Small intestine (tissue), 7 donors: ENCODE data around the gene GGA2. TPM values are rescaled to one million over a fixed set of nuclear protein-coding genes. Genes with fewer than 3 reads are reported as not detected.

Experiments used
- DNase-seq, 2 donors: peaks; one replicate each; pipeline versions ENCODE4 v3.0.0 to v3.0.0-alpha.2; 2013
- FAIRE-seq: peaks from 2 replicates; lab custom pipeline; 2012; peaks lifted over from hg19 to GRCh38; lab: Jason Lieb, UNC
- H3K27ac ChIP-seq, 3 donors: one replicate each; pipeline ENCODE4 v1.5.1; 2013; ENCODE audit warnings: low read length in 2 of 3, mild to moderate bottlenecking in 2 of 3, control low read depth in 1 of 3, inconsistent platforms in 1 of 3, low read depth in 1 of 3, moderate library complexity in 1 of 3
- H3K27me3 ChIP-seq, 3 donors: one replicate each; pipeline ENCODE4 v1.6.1; 2013; ENCODE audit warnings: low read length in 3 of 3, inconsistent platforms in 1 of 3; ENCODE audit not compliant: control insufficient read depth in 3 of 3, insufficient read depth in 3 of 3
- H3K36me3 ChIP-seq, 3 donors: one replicate each; pipeline ENCODE4 v1.6.1; 2013; ENCODE audit warnings: low read length in 3 of 3, inconsistent platforms in 1 of 3, low read depth in 1 of 3, mild to moderate bottlenecking in 1 of 3, moderate library complexity in 1 of 3; ENCODE audit not compliant: control insufficient read depth in 3 of 3, insufficient read depth in 2 of 3
- H3K4me1 ChIP-seq, 3 donors: one replicate each; pipeline ENCODE4 v1.6.1; 2013; ENCODE audit warnings: low read length in 2 of 3, inconsistent platforms in 1 of 3, low read depth in 1 of 3, mild to moderate bottlenecking in 1 of 3, moderate library complexity in 1 of 3; ENCODE audit not compliant: control insufficient read depth in 3 of 3, insufficient read depth in 2 of 3
- H3K4me3 ChIP-seq, 3 donors: one replicate each; pipeline ENCODE4 v1.5.1; 2013; ENCODE audit warnings: low read length in 3 of 3, control low read depth in 1 of 3, inconsistent platforms in 1 of 3, low read depth in 1 of 3, mild to moderate bottlenecking in 1 of 3, moderate library complexity in 1 of 3
- H3K9me3 ChIP-seq, 2 donors: one replicate each; pipeline ENCODE4 v1.6.1; 2013; ENCODE audit warnings: low read depth in 1 of 2, low read length in 1 of 2; ENCODE audit not compliant: control insufficient read depth in 2 of 2, insufficient read depth in 1 of 2
- WGBS, 3 donors: extraction: QIAGEN DNeasy Blood & Tissue Kit; methylation state at CpG; one replicate each; pipeline ENCODE4 v1.1.7; 2013; 5-methylcytosine and 5-hydroxymethylcytosine counted together
- polyA plus RNA-seq, 4 donors: library from polyadenylated mRNA; stranded (reverse) in 3 of 4; unstranded in 1 of 4; fragments of 200-250 nt in 3 of 4; fragments of 120-200 nt in 1 of 4; gene quantifications; one replicate each; pipeline versions ENCODE4 v1.2.1 to v1.2.3, GENCODE V29; 2013
- donor health status: healthy with polysubstance abuse.
- donor health status: control.
- donor health status: control.
- donor health status: Bipolar disorder and iron deficiency.
- donor health status: healthy.

GGA2 gene
- polyA plus RNA-seq, 4 donors: 9.2 to 107 (median 11.1) TPM

DNA sequence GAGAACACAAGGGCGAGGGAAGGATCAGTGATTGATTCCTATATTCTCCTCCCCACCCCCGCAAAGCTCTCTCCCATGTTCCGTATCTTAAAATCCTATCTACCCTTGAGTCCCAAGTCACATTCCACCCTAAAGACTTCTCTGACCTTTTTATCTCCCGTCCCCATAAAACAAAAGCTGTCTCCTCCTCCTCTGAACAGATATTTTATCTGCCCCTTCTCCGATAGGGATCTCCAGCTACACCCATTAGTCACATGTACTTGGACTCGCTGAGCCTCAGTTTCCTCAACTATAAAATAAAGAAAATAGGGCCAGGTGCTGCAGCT lies 12.8 kb downstream of the GGA2 start:
- Histone ChIP-seq H3K4me3 (no peak overlapping the region), H3K27me3 (no peaks in the 10 kb centered on the region), H3K9me3 (no peaks in the 10 kb centered on the region), H3K27ac (peak overlapping the region in 1 of 3 donors; percentile 94), H3K36me3 (peaks cover 7 to 49% (median 8%) of the 10 kb centered on the region in 3 donors), H3K4me1 (peaks cover 0 to 28% (median 2%) of the 10 kb centered on the region in 3 donors)
- FAIRE-seq (no peak), DNase-seq (no peak)
- WGBS, 3 donors: 55 to 72% (median 71%) methylated on average over 6 of the region's 6 CpGs

- H3K36me3 ChIP-seq: peaks cover 7 to 53% (median 8%) of the 10 kb centered on the region in 3 donors
- H3K27ac ChIP-seq: peak overlapping the region in 2 of 3 donors; percentile 3 to 94
- H3K27me3 ChIP-seq: no peaks in the 10 kb centered on the region
- DNase-seq: peak; percentile 76 to 92
- H3K4me3 ChIP-seq: no peak overlapping the region
- 38 to 48% (median 44%) methylated on average over 11 to 12 of the region's 12 CpGs for whole genome bisulfite sequencing, 3 donors
- peaks cover 0 to 28% (median 2%) of the 10 kb centered on the region in 3 donors for H3K4me1 ChIP-seq
- no peaks in the 10 kb centered on the region for H3K9me3 ChIP-seq
- no peak for FAIRE-seq
Measured at GRCh38 chr16:23496821-23497542, 13.3 kb downstream of the GGA2 start.

DNA sequence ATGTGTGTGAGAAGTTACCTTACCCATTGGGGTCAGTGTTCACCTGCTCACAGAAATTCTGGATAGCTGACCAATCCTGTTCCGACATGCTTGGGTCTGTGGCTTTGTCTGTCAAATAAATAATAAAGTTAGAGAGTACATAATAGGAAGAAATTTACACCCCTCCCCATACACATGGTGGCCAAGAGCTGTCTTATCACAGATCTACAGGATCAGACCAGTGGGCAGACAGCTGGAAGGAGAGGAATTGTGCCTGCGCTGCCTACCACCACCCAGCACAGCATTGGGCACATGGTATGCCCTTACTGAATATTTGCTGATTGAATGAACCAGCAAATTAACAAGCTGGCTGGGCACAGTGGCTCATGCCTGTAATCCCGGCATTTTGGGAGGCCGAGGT lies 14.6 kb downstream of the GGA2 start:
- DNase-seq: no peak
- no peak for FAIRE-seq
- Histone ChIP-seq H3K36me3 (peaks cover 7 to 58% (median 13%) of the 10 kb centered on the region in 3 donors), H3K27ac (no peak overlapping the region), H3K4me1 (peaks cover 0 to 22% (median 2%) of the 10 kb centered on the region in 3 donors), H3K4me3 (no peak overlapping the region), H3K9me3 (no peaks in the 10 kb centered on the region), H3K27me3 (no peaks in the 10 kb centered on the region)
- WGBS, 3 donors: 93 to 98% (median 96%) methylated on average over 4 of the region's 4 CpGs

DNA sequence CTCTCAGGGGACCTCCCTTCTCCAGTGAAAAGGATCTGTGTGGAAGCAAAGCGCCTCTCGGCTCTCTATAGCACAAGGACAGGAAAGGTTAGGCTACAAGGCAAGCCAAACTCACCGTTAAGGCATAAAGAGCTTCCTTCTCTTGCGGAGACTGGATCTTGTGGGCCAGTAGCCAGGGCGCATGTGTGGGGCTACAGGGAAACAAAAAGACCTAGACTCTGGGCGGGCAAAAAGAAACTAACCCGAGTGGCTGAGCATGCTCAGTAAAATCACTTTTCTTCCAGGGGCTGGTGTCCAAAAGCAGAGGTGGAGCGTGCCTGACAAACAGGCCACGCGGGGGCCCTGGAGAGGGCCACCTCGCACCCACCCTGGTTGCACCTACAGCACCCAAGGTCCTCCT lies 16.1 kb downstream of the GGA2 start:
- 89 to 93% (median 92%) methylated on average over 11 of the region's 11 CpGs for WGBS, 3 donors

DNA sequence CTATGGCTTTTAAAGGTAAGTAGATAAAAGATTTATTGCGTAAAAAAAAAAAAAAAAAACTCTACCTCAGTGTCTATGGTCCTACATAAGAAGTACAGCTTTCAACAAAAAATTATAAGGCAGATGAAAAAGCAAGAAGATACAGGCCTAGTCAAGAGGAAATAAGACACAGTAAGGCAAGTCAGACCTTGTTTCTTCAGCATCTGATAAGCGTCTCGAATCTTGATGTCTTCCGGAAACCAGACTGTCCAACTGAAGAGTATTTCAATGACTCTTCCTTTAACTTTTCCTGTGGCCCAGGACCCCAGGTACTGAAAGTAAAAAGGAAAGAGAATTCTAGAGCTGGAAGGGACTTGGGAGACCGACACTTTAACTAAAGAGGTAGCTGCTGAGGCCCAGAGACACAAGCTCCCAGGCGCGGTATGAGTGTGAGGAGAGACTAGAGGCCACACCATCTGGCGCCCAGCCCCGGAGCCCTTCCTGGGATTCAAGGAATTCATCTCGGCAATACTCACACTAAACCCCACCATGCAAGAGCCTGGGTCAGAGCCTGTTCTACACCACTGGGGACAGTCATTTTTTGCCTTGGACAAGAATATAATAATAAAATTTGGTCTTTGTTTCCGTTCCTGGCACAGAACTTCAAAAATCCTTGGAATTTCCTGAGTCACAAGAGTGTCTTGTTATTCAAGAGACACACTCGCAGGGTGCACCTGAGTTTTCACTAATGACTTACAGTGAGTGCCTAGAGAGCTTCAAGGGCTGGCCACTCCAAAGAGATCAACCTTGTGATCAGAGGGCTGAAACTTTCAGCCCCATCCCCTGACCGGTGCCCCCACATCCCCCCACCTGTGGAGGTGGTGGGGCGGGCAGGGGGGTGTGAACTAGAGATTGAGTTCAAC lies 18.6 kb downstream of the GGA2 start:
- FAIRE-seq: no peak
- no peak overlapping the region for H3K27ac ChIP-seq

More for the DNA sequence above, 16.1 kb downstream of the GGA2 start:
- DNase-seq: no peak
- peaks cover 0 to 14% (median 2%) of the 10 kb centered on the region in 3 donors for H3K4me1 ChIP-seq
- no peaks in the 10 kb centered on the region for H3K27me3 ChIP-seq
- peaks cover 9 to 60% (median 16%) of the 10 kb centered on the region in 3 donors for H3K36me3 ChIP-seq
- no peak overlapping the region for H3K27ac ChIP-seq
- FAIRE-seq: no peak
- no peaks in the 10 kb centered on the region for H3K9me3 ChIP-seq
- H3K4me3 ChIP-seq: no peak overlapping the region

DNA sequence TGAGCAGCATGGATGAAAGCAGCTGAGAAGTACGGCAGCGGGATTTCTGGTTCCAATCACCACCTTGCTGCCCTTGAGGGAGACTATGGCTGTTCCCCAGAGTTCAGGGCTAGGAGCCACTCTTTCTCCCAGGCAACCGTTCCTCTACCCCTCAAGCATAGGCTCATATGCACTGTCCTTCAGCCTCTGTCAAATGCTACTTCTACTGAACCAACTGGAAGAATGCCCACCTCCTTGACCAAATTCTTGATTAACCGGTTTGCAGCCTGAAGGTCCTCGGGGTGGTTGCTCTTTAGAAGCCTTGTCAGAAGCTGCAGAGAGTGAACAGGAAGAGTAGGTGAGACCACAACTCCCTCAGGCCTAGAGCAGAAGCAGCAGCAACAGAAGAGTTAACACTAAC lies 23.8 kb downstream of the GGA2 start:
- WGBS, 3 donors: 74 to 91% (median 91%) methylated on average over 5 of the region's 5 CpGs
- DNase-seq (no peak), FAIRE-seq (no peak)
- H3K9me3 ChIP-seq: no peaks in the 10 kb centered on the region
- H3K27me3 ChIP-seq: no peaks in the 10 kb centered on the region
- H3K36me3 ChIP-seq: peaks cover 15 to 72% (median 36%) of the 10 kb centered on the region in 3 donors
- H3K4me3 ChIP-seq: no peak overlapping the region
- H3K4me1 ChIP-seq: peaks cover 0 to 2% (median 0%) of the 10 kb centered on the region in 3 donors
- no peak overlapping the region for H3K27ac ChIP-seq

More for the DNA sequence above, 18.6 kb downstream of the GGA2 start:
- DNase-seq: no peak
- Histone ChIP-seq H3K9me3 (no peaks in the 10 kb centered on the region), H3K4me3 (no peak overlapping the region), H3K27me3 (no peaks in the 10 kb centered on the region), H3K4me1 (peaks cover 0 to 3% (median 0%) of the 10 kb centered on the region in 3 donors), H3K36me3 (peaks cover 16 to 78% (median 25%) of the 10 kb centered on the region in 3 donors)
- WGBS, 3 donors: 86 to 92% (median 90%) methylated on average over 14 of the region's 14 CpGs

DNA sequence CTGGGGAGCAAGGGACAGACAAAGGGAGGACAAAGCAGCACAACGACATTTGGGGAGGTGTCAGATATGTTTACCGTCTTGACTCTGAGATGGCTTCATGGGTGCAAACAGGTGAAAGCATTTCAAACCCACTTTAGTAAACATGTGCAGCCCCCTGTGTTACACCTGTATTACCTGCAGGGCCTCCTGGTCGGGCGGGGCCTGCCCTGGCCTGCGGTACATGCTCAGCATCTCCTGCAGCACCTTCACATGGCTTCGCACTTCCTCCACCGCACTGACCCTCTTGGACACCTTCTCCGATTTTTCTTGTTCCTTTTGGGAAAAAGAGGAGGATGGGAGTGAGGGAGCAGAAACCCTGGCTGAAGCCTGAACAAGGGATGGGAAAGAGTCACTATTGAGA lies 24.5 kb downstream of the GGA2 start:
- H3K27me3 ChIP-seq: no peaks in the 10 kb centered on the region
- peaks cover 0 to 2% (median 0%) of the 10 kb centered on the region in 3 donors for H3K4me1 ChIP-seq
- DNase-seq (no peak), FAIRE-seq (no peak)
- H3K27ac ChIP-seq: no peak overlapping the region
- no peak overlapping the region for H3K4me3 ChIP-seq
- 93 to 98% (median 97%) methylated on average over 8 of the region's 8 CpGs for WGBS, 3 donors
- peaks cover 15 to 75% (median 34%) of the 10 kb centered on the region in 3 donors for H3K36me3 ChIP-seq
- no peaks in the 10 kb centered on the region for H3K9me3 ChIP-seq

DNA sequence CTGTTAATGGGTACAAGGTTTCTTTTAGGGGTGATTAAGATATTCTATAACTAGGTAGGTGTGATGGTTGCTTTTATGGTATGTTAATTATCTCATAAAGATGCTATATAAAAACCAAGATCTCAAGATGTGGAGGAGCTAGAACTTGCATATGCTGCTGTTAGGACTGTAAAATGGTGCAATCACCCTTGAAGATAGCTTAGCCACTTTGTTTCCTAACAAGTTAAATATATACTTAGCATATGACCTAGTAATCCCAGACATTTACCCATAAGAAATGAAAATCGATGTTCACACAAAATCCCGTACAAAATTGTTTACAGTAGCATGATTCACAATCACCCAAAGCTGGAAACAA lies 25.1 kb downstream of the GGA2 start:
- no peak overlapping the region for H3K27ac ChIP-seq
- peaks cover 17 to 75% (median 34%) of the 10 kb centered on the region in 3 donors for H3K36me3 ChIP-seq
- DNase-seq (peak in 1 of 2 donors; percentile 23), FAIRE-seq (no peak)
- H3K4me3 ChIP-seq: no peak overlapping the region
- H3K4me1 ChIP-seq: peaks cover 0 to 2% (median 0%) of the 10 kb centered on the region in 3 donors
- WGBS, 3 donors: 86 to 94% (median 91%) methylated on average over 2 of the region's 2 CpGs
- no peaks in the 10 kb centered on the region for H3K9me3 ChIP-seq
- H3K27me3 ChIP-seq: no peaks in the 10 kb centered on the region
